ENCODE results near the gene TP53RK. TPM values are rescaled to one million over a fixed set of nuclear protein-coding genes. Genes with fewer than 3 reads are reported as not detected.
A peak's percentile ranks its signal among the peaks of the same experiment; 100 is the strongest.

Gene TP53RK
- total and polyA plus RNA-seq, 2 of the 13 experiments (the other 11 are each of a cell fraction or from before 2014, with no cell fraction given): 12.9 to 25.5 TPM

GRCh38 chr20:46670585-46671584, 18.4 kb downstream of the TP53RK start (continued):
- TF ChIP-seq AFF4 (CRISPR knock-in tag; IDR thresholded peaks at IDR 0.05) (no peak), NR1H2 (CRISPR knock-in tag; IDR thresholded peaks at IDR 0.05; ENCODE audit: borderline replicate concordance, low read depth) (no peak), FOXJ3 (CRISPR knock-in tag; IDR thresholded peaks at IDR 0.05; ENCODE audit: borderline replicate concordance) (peak; percentile 96), POLR2AphosphoS2 (IDR thresholded peaks at IDR 0.05; ENCODE audit: low read depth, low read length) (no peak), STAT5B (CRISPR knock-in tag; IDR thresholded peaks at IDR 0.05) (no peak), IRF2 (CRISPR knock-in tag; IDR thresholded peaks at IDR 0.05) (peak; percentile 98), KIAA2018 (CRISPR knock-in tag; IDR thresholded peaks at IDR 0.05; ENCODE audit: borderline replicate concordance) (no peak), ZNF816 (CRISPR knock-in tag; IDR thresholded peaks at IDR 0.05; ENCODE audit: borderline replicate concordance) (no peak; the same call in 1 of the 2 replicates), PITX1 (CRISPR knock-in tag; IDR thresholded peaks at IDR 0.05) (peak; percentile 94), NCOA5 (CRISPR knock-in tag; IDR thresholded peaks at IDR 0.05) (no peak), ZNF512 (CRISPR knock-in tag; IDR thresholded peaks at IDR 0.05) (no peak), MIER2 (CRISPR knock-in tag; IDR thresholded peaks at IDR 0.05) (peak; percentile 63; the same call in 1 of the 2 replicates), ZNF564 (CRISPR knock-in tag; IDR thresholded peaks at IDR 0.05) (peak; percentile 67; the same call in 1 of the 2 replicates)

Measured in HepG2 (cell line).